Measurements from ENCODE around the gene CSRP1. TPM values are rescaled to one million over a fixed set of nuclear protein-coding genes. Genes with fewer than 3 reads are reported as not detected.

Gene CSRP1
- total RNA-seq, 4 donors from 2014 or later: 22.7 to 91.1 (median 68.9) TPM

- intact Hi-C loops (cut with DNase I; ENCODE audit: low total_unique reads): no loop called here
Observed at GRCh38 chr1:201434266-201434665, 72.7 kb downstream of the CSRP1 start.

GRCh38 chr1:201433609-201434008 lies 73.3 kb downstream of the CSRP1 start:
- intact Hi-C loops (cut with DNase I; ENCODE audit: low total_unique reads): no loop called here
- ATAC-seq: no peak
- TF ChIP-seq CTCF (IDR thresholded peaks at IDR 0.05 in 4 of 5, conservative IDR thresholded peaks at IDR 0.05 in 1 of 5): no peak
- no peak for TF ChIP-seq POLR2A (IDR thresholded peaks at IDR 0.05)

More at GRCh38 chr1:201434266-201434665, 72.7 kb downstream of the CSRP1 start:
- H3K4me3 ChIP-seq: no peak overlapping the region
- ATAC-seq: no peak
- H3K9me3 ChIP-seq: no peaks in the 10 kb centered on the region
- H3K4me1 ChIP-seq: peaks cover 11 to 23% of the 10 kb centered on the region in 2 donors
- no peak for DNase-seq
- no peak for TF ChIP-seq CTCF (IDR thresholded peaks at IDR 0.05 in 4 of 5, conservative IDR thresholded peaks at IDR 0.05 in 1 of 5)
- in situ Hi-C loops (cut with MboI; ENCODE audit: low sequenced_read_pairs in 4 of 4): no loop called here
- no peaks in the 10 kb centered on the region for H3K27me3 ChIP-seq
- H3K27ac ChIP-seq: no peak overlapping the region
- H3K36me3 ChIP-seq: no peaks in the 10 kb centered on the region

More at GRCh38 chr1:201433609-201434008, 73.3 kb downstream of the CSRP1 start:
- DNase-seq: no peak
- in situ Hi-C loops (cut with MboI; ENCODE audit: low sequenced_read_pairs in 4 of 4): no loop called here
- H3K9me3 ChIP-seq: no peaks in the 10 kb centered on the region
- peaks cover 18 to 27% of the 10 kb centered on the region in 2 donors for H3K4me1 ChIP-seq
- no peaks in the 10 kb centered on the region for H3K36me3 ChIP-seq
- no peaks in the 10 kb centered on the region for H3K27me3 ChIP-seq
- no peak overlapping the region for H3K4me3 ChIP-seq
- no peak overlapping the region for H3K27ac ChIP-seq

Other genes starting within 250 kb of the CSRP1 start
- 1 to 10 TPM in 3 of 4 donors, under 1 TPM in 1; 0.71 to 4.5 (median 1.2) TPM for gene PKP1, start 223.6 kb downstream of the CSRP1 start, total RNA-seq
- gene TNNT2, start 129.4 kb downstream of the CSRP1 start, total RNA-seq: 10 to 100 TPM in 1 of 4 donors, 1 to 10 TPM in 1, under 1 TPM in 1, not detected in 1; 0.39 to 14.8 (median 6.7) TPM
- 1 to 10 TPM in 2 of 4 donors, under 1 TPM in 2; 0.25 to 6.2 (median 0.92) TPM for gene LAD1, start 107.8 kb downstream of the CSRP1 start, total RNA-seq
- 1,000 to 10,000 TPM in 2 of 4 donors, 100 to 1,000 TPM in 2; 304 to 3,604 (median 1,823) TPM for gene TNNI1, start 85.4 kb downstream of the CSRP1 start, total RNA-seq
- 10 to 100 TPM in 3 of 4 donors, 1 to 10 TPM in 1; 7.4 to 91.8 (median 62.7) TPM for gene PHLDA3, start 37.9 kb downstream of the CSRP1 start, total RNA-seq
- 1 to 10 TPM; 4.2 to 9.1 (median 7.1) TPM for gene NAV1, start 32.0 kb upstream of the CSRP1 start, total RNA-seq

All from gastrocnemius medialis (tissue), 4 donors.